IMR-90 (cell line): ENCODE results near the gene TBX10. TPM values are rescaled to one million over a fixed set of nuclear protein-coding genes. Genes with fewer than 3 reads are reported as not detected.
"Not testable (repeated sequence)": the region's sequence is repeated elsewhere in the genome, so short reads cannot be mapped to it uniquely, and the experiment has no call there.

Experiments
- ATAC-seq: fragments of 200-7000 bp; cut with Tn5 transposase; 2 replicates; pipeline ENCODE4 v1.9.1; 2020; ENCODE audit warnings: low read depth, mild to moderate bottlenecking, moderate library complexity
- BruUV-seq: library from RNA; stranded (reverse); fragments of 400-500 nt; replicated peaks from 2 replicates; lab custom pipeline; 2021; lab: Mats Ljungman, UMichigan
- CTCF ChIA-PET: fragments of 300-600 bp; formaldehyde crosslinking; extraction: SDS; loops from one replicate; lab custom pipeline; 2021; ENCODE audit warnings: antibody characterized with exemption; lab: Yijun Ruan, JAX
- POLR2A ChIA-PET: fragments of 300-600 bp; sonication (Branson Sonifier 250); formaldehyde crosslinking; loops from one replicate; lab custom pipeline; 2022; ENCODE audit warnings: antibody characterized with exemption; ENCODE audit not compliant: unreplicated experiment; lab: Charles Lee
- DNase-seq: peaks from one replicate; pipeline ENCODE4 v3.0.0; 2013
- H2AFZ ChIP-seq: replicated peaks from 2 replicates; pipeline ENCODE3; 2013; ENCODE audit warnings: low read length, mild to moderate bottlenecking; ENCODE audit not compliant: poor library complexity
- H2AK5ac ChIP-seq: 2 replicates; pipeline ENCODE4 v1.6.1; 2013; ENCODE audit warnings: low read depth, low read length, inconsistent platforms
- H2AK9ac ChIP-seq: replicated peaks from 2 replicates; pipeline ENCODE3; 2013; ENCODE audit warnings: mild to moderate bottlenecking, low read depth, low read length, moderate library complexity; ENCODE audit not compliant: poor library complexity
- H2BK120ac ChIP-seq: 2 replicates; pipeline ENCODE4 v1.6.1; 2013; ENCODE audit warnings: low read depth, low read length, inconsistent platforms
- H2BK15ac ChIP-seq: 3 replicates; pipeline ENCODE4 v1.6.1; 2013; ENCODE audit warnings: low read depth, low read length, inconsistent platforms
- H2BK20ac ChIP-seq: 2 replicates; pipeline ENCODE4 v1.6.1; 2013; ENCODE audit warnings: low read depth, mild to moderate bottlenecking, inconsistent platforms, low read length, moderate library complexity
- H2BK5ac ChIP-seq: 2 replicates; pipeline ENCODE4 v1.6.1; 2013; ENCODE audit warnings: mild to moderate bottlenecking, low read depth, low read length, inconsistent platforms; ENCODE audit not compliant: poor library complexity, severe bottlenecking
- H3K14ac ChIP-seq: replicated peaks from 2 replicates; pipeline ENCODE4 v1.6.1; 2013; ENCODE audit warnings: low read depth, low read length, inconsistent platforms
- H3K18ac ChIP-seq: 2 replicates; pipeline ENCODE4 v1.6.1; 2013; ENCODE audit warnings: low read depth, low read length, control low read depth
- H3K23ac ChIP-seq: 2 replicates; pipeline ENCODE4 v1.6.1; 2013; ENCODE audit warnings: low read depth, low read length, inconsistent platforms
- H3K27ac ChIP-seq: 2 replicates; pipeline ENCODE4 v1.5.1; 2013; ENCODE audit warnings: mild to moderate bottlenecking, control low read depth, low read length; ENCODE audit not compliant: insufficient read depth
- H3K27me3 ChIP-seq: 2 replicates; pipeline ENCODE4 v1.6.1; 2013; ENCODE audit warnings: low read length; ENCODE audit not compliant: control insufficient read depth, insufficient read depth
- H3K36me3 ChIP-seq: 2 replicates; pipeline ENCODE4 v1.6.1; 2013; ENCODE audit warnings: low read length, mixed read lengths; ENCODE audit not compliant: control insufficient read depth, insufficient read depth
- H3K4ac ChIP-seq: 2 replicates; pipeline ENCODE4 v1.6.1; 2013; ENCODE audit warnings: low read depth, low read length, inconsistent platforms
- H3K4me1 ChIP-seq: 2 replicates; pipeline ENCODE4 v1.6.1; 2013; ENCODE audit warnings: low read length, mixed read lengths; ENCODE audit not compliant: control insufficient read depth, insufficient read depth
- H3K4me2 ChIP-seq: 2 replicates; pipeline ENCODE4 v1.6.1; 2013; ENCODE audit warnings: low read depth, mild to moderate bottlenecking, control low read depth, low read length, moderate library complexity
- H3K4me3 ChIP-seq: 2 replicates; pipeline ENCODE4 v1.5.1; 2013; ENCODE audit warnings: low read depth, mild to moderate bottlenecking, control low read depth, low read length, moderate library complexity; ENCODE audit not compliant: insufficient read depth
- H3K56ac ChIP-seq: 2 replicates; pipeline ENCODE4 v1.6.1; 2013; ENCODE audit warnings: low read length, inconsistent platforms; ENCODE audit not compliant: insufficient read depth; ENCODE audit errors: extremely low read depth
- H3K79me1 ChIP-seq, 2 experiments: 2 replicates each; pipeline ENCODE4 v1.6.1; 2013; ENCODE audit warnings: low read length in 2 of 2, inconsistent platforms in 1 of 2, low read depth in 1 of 2
- H3K9ac ChIP-seq: 2 replicates; pipeline ENCODE4 v1.6.1; 2013; ENCODE audit warnings: low read depth, low read length, control low read depth
- H3K9me1 ChIP-seq: 2 replicates; pipeline ENCODE4 v1.6.1; 2013; ENCODE audit warnings: low read length, inconsistent platforms; ENCODE audit not compliant: insufficient read depth
- H3K9me3 ChIP-seq: 2 replicates; pipeline ENCODE4 v1.6.1; 2013; ENCODE audit warnings: low read length; ENCODE audit not compliant: control insufficient read depth, insufficient read depth
- H4K20me1 ChIP-seq: 2 replicates; pipeline ENCODE4 v1.6.1; 2013; ENCODE audit warnings: low read length, inconsistent platforms; ENCODE audit not compliant: insufficient read depth
- H4K5ac ChIP-seq: 2 replicates; pipeline ENCODE4 v1.6.1; 2013; ENCODE audit warnings: mild to moderate bottlenecking, low read depth, low read length, control low read depth
- H4K8ac ChIP-seq, 2 experiments: 2 replicates each; pipeline ENCODE4 v1.6.1; 2013; ENCODE audit warnings: low read depth in 2 of 2, low read length in 2 of 2, control low read depth in 1 of 2, inconsistent platforms in 1 of 2
- H4K91ac ChIP-seq: 2 replicates; pipeline ENCODE4 v1.6.1; 2013; ENCODE audit warnings: low read depth, low read length, inconsistent platforms; ENCODE audit not compliant: insufficient read depth
- WGBS, 2 experiments: methylation state at CpG; one replicate each; pipeline versions ENCODE4 v1.1.5 to v1.1.7; 2013; ENCODE audit warnings: missing lambda C conversion rate in 2 of 2; ENCODE audit not compliant: insufficient read length in 1 of 2; ENCODE audit errors: extremely low coverage in 2 of 2; 5-methylcytosine and 5-hydroxymethylcytosine counted together
- dilution Hi-C: fragments of 300-500 bp; cut with HindIII; formaldehyde crosslinking; loops from one replicate; pipeline ENCODE4 v1.14.3; 2018; ENCODE audit warnings: low sequenced_read_pairs; ENCODE audit not compliant: unreplicated experiment
- in situ Hi-C: fragments of 300-500 bp; cut with MboI; formaldehyde crosslinking; loops from 3 replicates; pipeline ENCODE4 v1.14.3; 2019; ENCODE audit warnings: low sequenced_read_pairs, inconsistent platforms, mixed read lengths
- intact Hi-C: fragments of 100-400 bp; cut with micrococcal nuclease; formaldehyde crosslinking; loops from 2 replicates; pipeline ENCODE4 v1.10.0; 2022
- polyA plus RNA-seq, 3 experiments: library from polyadenylated mRNA; depleted of rRNA; stranded (reverse); fragments of >200 nt; gene quantifications; 2 replicates each; pipeline ENCODE4 v1.2.3, GENCODE V29; 2012; ENCODE audit warnings: low replicate concordance in 1 of 3
- total RNA-seq: library from RNA; depleted of rRNA; stranded (reverse); fragments of >200 nt; gene quantifications from 2 replicates; pipeline ENCODE4 v1.2.3, GENCODE V29; 2012

Gene TBX10
- total and polyA plus RNA-seq, 2 of the 4 experiments (the other 2 are of a cell fraction): not detected

DNA sequence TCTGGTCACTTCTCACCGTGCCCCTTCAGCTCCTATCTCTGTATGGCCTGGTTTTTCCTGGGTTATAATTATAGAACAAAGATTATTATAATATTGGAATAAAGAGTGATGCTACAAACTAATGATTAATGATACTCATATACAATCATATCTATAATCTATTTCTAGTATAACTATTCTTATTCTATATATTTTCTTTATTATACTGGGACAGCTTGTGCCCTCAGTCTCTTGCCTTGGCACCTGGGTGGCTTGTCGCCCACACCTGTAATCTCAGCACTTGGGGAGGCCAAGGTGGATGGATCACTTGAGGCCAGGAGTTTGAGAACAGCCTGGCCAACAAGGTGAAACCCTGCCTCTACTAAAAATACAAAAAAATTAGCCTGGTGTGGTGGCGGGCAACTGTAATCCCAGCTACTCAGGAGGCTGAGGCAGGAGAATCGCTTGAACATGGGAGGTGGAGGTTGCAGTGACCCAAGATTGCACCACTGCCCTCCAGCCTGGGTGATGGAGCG, 20.1 kb upstream of the TBX10 start:
- H2AK9ac ChIP-seq, H4K8ac ChIP-seq, H2AFZ ChIP-seq, ATAC-seq, dilution Hi-C loops, H2AK5ac ChIP-seq, H2BK15ac ChIP-seq, H3K4me1 ChIP-seq, H3K14ac ChIP-seq, H3K36me3 ChIP-seq, H3K79me1 ChIP-seq, H3K4me2 ChIP-seq, H4K20me1 ChIP-seq, H4K5ac ChIP-seq, POLR2A ChIA-PET, BruUV-seq, H2BK20ac ChIP-seq, H3K23ac ChIP-seq, H3K9ac ChIP-seq, H3K56ac ChIP-seq, H4K91ac ChIP-seq, H2BK120ac ChIP-seq, H3K9me3 ChIP-seq, H3K27ac ChIP-seq, CTCF ChIA-PET, H3K9me1 ChIP-seq, H3K18ac ChIP-seq, in situ Hi-C loops, H3K4me3 ChIP-seq, DNase-seq, H3K4ac ChIP-seq, H2BK5ac ChIP-seq: not testable (repeated sequence)
- intact Hi-C loops: loop anchor here (1.0 to 5.0 kb wide), 2 partner anchors 19 to 87 kb away; no protein-coding TSS in a partner anchor
- H3K27me3 ChIP-seq: peaks cover 14% of the 10 kb centered on the region
- no CpG with 5 or more reads among the region's 5 CpGs for WGBS, 2 experiments
